Keratinocyte (primary cell): ENCODE measurements around the gene ZBTB32.

ENCODE experiments used
- EZH2 ChIP-seq: IDR thresholded peaks from one replicate; pipeline ENCODE4 v1.6.1; 2012; ENCODE audit warnings: inconsistent platforms, mild to moderate bottlenecking, low read length, moderate library complexity
- TF ChIP-seq, protein P1 (sequence below), 3 experiments: IDR thresholded peaks in 1 of 3; conservative IDR thresholded peaks in 1 of 3; optimal IDR thresholded peaks in 1 of 3; 2 replicates in 2 of 3; 3 replicates in 1 of 3; pipeline versions ENCODE3 to v1.5.1; 2011; ENCODE audit warnings: low read length in 3 of 3, mild to moderate bottlenecking in 3 of 3, moderate library complexity in 2 of 3, control low read depth in 1 of 3, inconsistent platforms in 1 of 3; ENCODE audit not compliant: insufficient read depth in 2 of 3; ENCODE audit errors: extremely low read depth in 1 of 3

DNA sequence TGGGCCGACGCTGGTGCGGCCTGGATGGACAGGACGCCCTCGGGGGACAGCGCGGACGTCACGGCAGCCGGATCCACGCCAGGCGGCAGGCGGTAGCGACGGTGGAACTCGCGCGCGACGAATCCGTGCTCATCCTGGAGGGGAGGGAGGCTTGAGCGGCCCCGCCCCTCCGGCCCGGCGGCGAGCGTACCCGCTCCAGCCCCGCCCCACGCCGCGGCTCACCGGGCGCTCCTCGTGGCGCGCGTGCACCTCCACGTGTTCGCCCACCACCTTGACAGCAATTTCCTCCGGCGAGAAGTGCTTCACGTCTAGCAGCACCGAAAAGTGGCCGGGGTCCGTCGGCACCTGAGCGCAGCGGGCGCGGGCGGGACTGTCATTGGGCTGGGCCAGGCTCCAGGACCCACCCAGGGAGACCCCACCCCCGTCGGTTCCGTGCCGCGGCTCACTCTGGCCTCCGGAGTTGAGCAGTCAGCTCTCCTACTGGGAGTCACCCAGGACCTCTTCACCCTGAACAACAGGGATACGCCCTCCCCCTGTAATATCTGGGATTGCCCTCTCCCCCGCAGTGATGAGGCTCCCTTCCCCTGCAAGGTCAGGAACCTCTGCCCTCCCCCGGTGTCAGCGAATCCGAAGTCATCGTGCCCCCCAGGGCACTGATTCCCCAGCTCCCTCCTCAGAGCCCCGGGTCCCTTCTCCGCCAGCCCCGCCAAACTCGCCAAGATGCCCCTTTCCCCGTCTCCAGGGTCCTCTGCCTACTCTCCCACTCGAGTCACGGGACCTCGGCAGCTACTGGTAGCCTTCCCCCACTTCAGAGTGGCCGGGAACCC is 51.4 kb downstream of the ZBTB32 start:
- TF ChIP-seq, protein P1, sequence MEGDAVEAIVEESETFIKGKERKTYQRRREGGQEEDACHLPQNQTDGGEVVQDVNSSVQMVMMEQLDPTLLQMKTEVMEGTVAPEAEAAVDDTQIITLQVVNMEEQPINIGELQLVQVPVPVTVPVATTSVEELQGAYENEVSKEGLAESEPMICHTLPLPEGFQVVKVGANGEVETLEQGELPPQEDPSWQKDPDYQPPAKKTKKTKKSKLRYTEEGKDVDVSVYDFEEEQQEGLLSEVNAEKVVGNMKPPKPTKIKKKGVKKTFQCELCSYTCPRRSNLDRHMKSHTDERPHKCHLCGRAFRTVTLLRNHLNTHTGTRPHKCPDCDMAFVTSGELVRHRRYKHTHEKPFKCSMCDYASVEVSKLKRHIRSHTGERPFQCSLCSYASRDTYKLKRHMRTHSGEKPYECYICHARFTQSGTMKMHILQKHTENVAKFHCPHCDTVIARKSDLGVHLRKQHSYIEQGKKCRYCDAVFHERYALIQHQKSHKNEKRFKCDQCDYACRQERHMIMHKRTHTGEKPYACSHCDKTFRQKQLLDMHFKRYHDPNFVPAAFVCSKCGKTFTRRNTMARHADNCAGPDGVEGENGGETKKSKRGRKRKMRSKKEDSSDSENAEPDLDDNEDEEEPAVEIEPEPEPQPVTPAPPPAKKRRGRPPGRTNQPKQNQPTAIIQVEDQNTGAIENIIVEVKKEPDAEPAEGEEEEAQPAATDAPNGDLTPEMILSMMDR (optimal IDR thresholded peaks at IDR 0.05 in 1 of 3, IDR thresholded peaks at IDR 0.05 in 1 of 3, conservative IDR thresholded peaks at IDR 0.05 in 1 of 3; ENCODE audit: extremely low read depth in 1 of 3, insufficient read depth in 2 of 3, low read length in 3 of 3) = no peak
- TF ChIP-seq EZH2 = no peak
